HG03175 (cell line): ENCODE data around the gene DDHD1.
"Not testable (repeated sequence)": the region's sequence is repeated elsewhere in the genome, so short reads cannot be mapped to it uniquely, and the experiment has no call there.

Experiments
- ATAC-seq: cut with Tn5 transposase; IDR thresholded peaks from one replicate; pipeline ENCODE4 v1.9.1; 2021; ENCODE audit warnings: mild to moderate bottlenecking, moderate library complexity; ENCODE audit not compliant: unreplicated experiment

DDHD1 gene

DNA sequence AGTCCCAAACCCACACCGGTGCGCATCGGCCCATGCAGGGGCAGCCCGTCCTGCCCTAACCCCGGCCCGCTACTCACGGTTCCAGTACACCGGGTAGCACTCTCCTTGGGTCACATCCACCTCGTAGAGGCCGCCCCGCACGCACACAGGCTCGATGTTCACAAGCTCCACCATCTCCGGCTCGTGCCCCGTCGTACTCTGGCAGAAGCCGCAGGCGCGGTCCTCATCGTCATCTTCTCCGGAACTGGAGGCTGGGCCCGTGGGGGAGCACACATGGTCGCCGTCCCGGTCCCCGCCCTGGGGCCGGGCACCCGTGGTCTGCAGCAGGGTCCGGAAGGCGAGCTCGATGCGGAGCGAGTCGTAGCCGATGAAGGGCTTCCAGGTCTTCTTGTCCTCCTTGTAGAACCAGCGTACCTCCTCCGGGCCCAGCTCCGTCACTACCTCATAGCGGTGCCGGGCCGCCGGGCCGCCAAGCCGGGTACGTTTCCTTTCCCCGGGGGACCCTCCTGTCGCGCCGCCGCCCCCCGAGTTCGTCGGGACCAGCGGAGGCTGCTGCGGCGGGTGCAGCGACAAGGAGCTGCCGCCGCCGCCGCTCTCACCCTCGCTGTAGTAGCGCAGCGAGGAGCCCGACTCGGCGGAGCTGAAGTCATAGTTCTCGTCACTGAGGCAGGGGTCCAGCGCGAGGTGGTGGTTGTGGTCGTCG, 788 bp downstream of the DDHD1 start:
- ATAC-seq, result peak; percentile 24

DNA sequence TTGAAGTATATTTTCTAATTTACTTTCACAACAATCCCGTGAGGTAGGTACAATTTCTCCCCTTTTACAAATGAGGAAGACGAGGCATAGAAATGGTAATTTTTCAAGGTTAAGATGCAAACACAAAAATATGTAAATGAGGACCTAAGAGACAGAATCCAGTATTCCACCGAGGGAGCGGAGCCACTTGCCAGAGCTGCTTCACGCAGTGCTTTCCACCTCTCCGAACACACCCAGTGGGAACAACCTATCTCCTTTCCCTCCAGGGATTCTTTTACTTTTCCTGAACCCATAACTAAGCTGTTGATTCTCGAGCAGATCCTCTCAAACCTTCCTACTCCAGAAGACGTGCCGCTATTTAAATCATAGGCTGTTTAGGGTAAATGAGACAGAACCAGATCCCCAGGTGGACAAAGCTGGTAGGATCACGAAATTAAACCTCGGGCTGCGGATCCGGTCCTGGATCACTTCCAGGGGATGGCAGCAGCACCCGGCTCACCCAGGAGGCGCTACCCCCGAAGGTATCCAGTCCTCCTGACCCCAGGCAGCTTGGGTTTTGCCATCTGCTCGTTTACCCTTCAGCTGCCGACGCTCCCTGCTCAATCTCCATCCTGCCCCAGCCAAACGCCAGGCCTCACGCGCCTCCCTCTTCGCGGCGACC, 1.5 kb downstream of the DDHD1 start:
- no peak for ATAC-seq

DNA sequence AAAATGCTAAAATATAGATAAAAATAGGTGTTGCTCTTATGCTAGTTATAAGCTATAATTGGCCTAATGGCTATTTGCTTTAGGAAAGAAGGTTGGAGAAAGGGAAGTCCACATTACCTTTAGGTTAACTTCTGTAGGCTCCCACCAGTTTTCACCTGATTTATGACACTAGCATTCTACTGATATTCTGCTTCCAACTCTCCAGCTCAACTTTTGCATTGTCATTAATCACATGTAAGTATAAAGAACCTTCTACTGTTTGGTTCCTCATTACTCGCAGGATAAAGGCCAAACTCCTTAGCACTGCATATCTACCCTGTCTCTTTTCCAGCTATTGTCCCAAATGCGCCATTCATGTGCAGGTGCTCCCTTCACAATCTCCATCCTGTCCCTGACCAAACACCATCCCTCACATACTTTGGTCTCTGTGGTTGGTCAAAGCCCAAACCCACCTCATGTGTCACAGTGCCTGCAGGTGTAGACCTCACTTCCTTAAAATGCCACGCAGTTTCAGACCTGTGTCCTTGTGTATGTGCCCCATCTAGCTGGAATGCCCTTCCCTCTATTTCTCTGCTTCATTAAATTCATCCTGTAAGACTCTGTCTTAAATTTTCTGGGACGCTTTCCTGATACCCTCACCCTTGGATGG, 3.3 kb downstream of the DDHD1 start:
- ATAC-seq, result no peak

DNA sequence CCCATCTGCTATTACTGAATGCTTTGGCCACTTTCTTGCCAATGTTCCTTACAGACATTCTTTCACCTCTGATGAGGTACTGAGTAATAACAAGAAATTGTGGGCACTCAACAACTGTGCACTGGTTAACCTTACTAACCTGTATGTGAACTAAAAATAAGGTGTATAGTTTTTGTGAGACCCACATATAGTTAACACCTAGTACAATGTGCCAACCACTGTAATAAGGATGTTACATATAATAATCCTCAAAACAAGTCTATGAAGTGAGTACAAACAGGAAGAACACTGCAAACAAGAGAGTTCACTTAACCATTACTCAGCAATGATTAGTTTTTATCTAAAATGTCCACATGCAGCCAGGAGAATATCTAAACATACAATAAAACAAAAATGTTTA, 4.5 kb downstream of the DDHD1 start:
- peak; percentile 20 for ATAC-seq

DNA sequence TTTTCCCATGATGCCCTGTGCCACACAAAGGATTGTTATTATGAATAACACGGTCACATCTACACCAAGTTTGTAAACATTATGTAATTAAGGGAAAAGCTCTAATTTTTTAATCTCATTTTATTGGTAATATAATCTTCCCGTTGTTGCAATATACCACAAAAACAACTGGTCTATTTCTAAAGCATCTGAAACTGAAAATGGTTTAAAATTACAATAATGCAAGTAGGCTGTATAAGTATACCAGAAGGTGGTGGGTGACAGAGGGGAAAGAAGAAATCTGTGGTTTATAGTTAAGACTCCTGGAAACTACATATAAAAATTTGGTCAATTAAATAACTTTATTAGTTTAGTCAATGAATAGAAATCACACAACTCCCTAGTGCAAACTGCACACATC, 5.2 kb downstream of the DDHD1 start:
- ATAC-seq, result no peak

DNA sequence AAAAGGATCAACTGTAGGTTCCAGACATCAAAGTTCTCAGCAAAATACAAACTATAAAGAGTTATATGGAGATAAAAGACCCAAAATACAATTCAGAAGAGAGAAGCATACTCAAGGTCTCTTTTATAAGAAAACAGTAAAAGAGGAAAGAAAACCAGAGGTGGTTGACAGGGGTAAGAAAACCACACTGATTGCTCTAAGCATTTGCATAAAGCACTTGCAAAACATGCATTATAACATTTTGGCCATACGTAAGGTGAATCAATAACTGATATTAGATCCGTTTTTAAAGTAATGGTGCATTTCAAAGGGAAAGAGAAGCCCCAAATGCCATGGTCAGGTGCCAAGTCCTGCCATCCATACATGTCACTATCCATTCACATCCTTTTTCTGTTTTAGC, 5.9 kb downstream of the DDHD1 start:
- ATAC-seq, result peak; percentile 37

DNA sequence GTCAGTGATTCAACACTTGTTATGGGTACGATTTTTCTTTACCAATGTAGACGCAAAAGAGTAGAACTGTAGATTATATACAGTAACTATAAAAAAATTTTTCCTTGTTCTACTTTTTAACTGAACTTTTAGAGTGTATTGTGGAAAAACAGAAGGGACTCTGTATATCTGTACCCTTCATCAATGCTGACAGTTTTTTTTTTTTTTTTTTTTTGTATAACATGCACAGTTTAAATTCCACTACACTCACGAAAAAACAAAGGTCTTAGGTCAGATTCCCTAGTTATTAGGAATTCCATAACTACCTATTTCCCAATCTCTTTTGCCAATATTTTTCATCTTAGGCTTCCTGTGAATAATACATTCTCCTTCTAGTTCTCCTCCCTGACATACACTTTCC, 6.4 kb downstream of the DDHD1 start:
- no peak for ATAC-seq

DNA sequence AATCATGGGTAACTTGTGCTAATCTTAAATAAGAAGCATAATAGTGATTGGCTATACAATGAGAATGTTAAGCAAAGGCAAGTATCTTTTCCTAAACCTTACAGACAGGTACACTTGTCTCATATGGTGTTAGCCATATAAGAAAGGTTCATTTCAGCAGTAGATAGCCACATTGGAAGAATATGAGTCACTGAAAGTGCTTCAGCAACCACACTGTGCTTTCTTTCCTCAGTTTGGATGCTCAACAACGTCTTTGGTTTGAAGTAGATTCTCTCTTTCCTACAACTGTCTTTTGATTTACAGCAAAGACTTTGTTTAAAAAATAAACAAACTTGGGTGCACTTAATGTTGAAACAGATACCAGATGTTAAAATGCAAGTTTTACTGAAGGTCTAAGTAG, 8.9 kb downstream of the DDHD1 start:
- ATAC-seq, result peak; percentile 66

DNA sequence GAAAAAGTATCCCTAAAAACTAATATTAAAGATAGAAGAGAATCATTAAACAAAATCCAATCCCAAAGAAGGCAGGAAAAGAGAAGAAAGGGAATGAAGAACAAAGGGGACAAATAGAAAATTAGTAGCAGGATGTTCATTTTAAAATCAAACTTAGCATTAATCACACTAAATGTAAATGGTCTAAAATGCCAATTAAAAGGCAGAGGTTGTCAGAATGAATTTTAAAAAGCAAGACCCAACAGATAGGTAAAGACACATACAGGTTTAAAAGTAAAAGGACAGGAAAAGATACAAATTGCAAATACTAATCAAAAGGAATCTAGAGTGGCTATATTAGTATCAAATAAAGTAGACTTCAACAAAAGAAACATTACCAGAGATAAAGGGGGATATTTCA, 12.5 kb downstream of the DDHD1 start:
- ATAC-seq, result no peak

DNA sequence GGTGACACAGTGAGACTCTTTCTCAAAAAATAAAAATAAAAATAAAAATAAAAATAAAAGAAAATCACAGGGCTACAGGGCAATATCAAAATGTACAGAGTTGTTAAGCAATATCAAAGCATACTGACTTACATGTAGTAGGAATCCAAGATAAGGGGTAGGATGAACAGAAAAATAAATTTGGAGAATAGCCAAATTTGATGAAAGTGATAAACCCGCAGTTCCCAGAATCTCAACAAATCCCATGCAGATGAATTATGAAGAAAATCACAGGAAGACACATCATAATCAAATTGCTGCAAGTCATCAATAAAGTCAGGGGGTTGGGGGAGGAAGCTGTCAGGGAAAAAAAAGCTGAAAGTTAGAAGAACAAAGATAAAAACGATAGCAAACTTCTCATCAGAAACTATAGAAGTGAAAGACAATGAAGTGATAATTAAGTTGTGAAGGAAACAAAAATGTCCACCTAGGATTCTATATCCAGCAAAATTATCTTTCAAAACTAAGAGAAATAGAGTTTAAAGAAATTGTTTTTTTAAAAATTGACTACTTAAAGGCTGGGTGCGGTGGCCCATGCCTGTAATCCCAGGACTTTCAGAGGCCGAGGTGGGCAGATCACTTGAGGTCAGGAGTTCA, 15.4 kb downstream of the DDHD1 start:
- ATAC-seq, result no peak

DNA sequence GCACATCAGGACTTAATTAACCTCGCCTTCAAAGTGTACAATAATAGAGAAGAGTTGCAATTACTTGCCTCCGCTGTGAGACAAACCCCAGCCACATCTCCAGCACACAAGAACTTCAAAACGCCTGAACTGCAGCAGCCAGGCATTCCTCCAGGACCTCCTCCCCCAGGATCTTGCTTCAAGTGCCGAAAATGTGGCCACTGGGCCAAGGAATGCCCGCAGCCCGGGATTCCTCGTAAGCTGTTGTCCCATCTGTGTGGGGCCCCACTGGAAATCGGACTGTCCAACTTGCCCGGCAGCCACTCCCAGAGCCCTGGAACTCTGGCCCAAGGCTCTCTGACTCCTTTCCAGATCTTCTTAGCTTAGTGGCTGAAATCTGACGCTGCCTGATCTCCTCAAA, 22.6 kb downstream of the DDHD1 start:
- ATAC-seq, result not testable (repeated sequence)

DNA sequence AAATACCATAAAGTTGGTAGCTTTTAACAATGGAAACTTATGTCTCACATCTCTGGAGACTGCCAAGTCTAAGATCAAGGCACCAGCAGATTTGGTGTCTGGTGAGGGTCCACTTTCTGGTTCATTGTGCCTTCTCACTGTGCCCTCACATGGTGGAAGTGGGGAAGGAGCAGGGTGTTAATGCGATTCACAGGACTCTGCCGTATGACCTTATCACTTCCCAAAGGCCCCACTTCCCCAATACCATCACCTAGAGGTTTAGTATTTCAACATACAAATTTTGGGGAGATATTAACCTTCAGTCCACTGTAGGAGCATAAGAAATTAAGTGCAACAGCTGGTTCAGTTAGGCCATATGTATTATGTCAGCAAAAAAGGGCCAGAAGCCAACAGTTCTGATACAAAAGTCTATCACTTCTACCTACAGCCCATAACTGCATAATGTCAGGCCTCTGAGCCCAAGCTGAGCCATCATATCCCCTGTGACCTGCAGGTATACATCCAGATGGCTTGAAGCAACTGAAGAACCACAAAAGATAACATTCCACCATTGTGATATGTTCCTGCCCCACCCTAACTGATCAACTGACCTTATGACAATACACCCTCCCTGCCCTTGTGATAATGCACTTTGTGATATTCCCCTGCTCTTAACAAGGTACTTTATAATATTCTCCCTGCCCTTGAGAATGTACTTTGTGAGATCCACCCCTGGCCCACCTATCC, 24.7 kb downstream of the DDHD1 start:
- ATAC-seq, result no peak

DNA sequence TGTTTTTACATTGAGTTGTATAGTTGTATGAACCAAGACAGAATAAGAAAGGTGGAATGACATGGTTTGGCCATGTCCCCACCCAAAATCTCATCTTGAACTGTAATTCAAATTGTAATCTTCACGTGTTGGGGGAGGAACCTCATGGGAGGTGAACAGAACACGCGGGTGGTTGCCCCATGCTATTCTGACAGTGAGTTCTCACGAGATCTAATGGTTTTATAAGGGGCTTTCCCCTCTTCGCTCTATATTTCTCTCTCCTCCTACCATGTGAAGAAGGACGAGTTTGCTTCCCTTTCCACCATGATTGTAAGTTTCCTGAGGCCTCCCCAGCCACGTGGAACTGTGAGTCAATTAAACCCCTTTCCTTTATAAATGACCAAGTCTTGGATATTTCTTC, 25.3 kb downstream of the DDHD1 start:
- ATAC-seq, result no peak

DNA sequence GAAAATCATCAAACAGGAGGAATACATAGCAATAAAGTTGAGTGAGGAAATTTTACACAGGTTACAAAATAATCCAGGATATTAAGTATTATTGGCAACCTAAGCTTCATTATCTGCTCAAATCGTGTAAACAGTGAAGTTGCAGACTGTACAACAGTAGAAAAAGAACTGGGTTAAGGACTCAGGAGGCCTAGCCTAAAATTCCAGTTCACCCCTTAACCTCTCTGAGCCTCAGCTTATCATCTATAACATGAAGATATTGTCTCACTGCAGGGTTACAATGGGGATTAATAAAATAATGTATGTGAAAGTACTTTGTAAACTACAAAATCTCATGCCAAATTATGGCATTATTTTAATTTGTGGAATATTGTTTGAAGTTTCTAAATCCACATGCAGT, 26.0 kb downstream of the DDHD1 start:
- no peak for ATAC-seq

DNA sequence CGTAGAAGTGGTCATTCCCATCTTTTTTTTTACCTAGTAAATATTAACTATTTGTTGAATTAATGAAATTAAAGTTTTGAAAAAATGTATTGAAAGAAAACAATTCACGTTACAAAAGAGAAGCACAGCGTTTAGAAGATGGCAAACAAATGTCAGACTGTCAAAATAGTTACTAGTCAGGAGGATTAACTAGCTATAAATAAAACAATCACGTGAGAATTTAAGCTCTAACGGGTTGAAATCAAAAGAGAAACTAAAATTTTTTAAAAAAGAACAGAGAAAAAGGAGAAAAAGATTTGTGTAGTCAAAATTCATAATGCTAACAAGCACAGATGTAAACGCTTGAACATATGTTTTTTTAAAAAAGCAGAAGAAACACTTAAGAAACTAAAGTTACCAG, 26.4 kb downstream of the DDHD1 start:
- peak; percentile 40 for ATAC-seq

DNA sequence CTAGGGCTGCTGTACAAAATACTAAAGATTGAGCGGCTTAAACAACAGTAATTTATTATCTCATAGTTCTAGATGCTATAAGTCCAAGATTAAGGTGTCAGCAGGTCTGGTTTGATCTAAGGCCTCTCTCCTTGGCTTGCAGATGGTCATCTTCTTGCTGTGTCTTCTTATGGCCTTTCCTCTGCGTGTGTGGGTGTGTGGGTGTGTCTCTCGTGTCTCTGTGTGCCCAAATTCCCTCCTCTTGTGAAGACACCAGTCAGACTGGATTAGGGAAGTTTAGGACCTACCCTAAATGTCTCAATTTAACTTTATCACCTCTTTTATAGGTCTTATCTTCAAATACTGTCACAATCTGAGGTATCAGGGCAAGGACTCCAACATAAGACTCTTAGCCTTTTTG, 28.3 kb downstream of the DDHD1 start:
- ATAC-seq, result no peak

DNA sequence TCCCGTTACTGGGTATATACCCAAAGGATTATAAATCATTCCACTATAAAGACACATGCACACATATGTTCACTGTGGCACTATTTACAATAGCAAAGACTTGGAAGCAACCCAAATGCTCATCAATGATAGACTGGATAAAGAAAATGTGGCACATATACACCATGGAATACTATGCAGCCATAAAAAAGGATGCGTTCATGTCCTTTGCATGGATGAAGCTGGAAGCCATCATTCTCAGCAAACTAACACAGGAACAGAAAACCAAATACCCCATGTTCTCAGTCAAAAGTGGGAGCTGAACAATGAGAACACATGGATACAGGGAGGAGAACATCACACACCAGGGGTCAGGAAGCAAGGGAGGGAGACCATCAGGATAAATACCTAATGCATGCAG, 31.7 kb downstream of the DDHD1 start:
- not testable (repeated sequence) for ATAC-seq

DNA sequence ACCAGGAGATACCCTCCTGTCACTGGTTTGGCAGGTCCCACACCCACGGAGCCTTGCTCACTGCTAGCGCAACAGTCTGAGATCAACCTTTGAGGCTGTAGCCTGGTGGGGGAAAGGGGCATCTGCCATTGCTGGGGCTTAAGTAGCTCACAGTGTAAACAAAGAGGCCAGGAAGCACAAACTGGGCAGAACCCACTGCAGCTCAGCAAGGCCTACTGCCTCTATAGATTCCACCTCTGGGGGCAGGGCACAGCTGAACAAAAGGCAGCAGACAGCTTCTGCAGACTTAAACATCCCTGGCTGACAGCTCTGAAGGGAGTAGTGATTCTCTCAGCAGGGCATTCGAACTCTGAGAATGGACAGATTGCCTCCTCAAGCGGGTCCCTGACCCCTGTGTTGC, 35.6 kb downstream of the DDHD1 start:
- ATAC-seq, result not testable (repeated sequence)

DNA sequence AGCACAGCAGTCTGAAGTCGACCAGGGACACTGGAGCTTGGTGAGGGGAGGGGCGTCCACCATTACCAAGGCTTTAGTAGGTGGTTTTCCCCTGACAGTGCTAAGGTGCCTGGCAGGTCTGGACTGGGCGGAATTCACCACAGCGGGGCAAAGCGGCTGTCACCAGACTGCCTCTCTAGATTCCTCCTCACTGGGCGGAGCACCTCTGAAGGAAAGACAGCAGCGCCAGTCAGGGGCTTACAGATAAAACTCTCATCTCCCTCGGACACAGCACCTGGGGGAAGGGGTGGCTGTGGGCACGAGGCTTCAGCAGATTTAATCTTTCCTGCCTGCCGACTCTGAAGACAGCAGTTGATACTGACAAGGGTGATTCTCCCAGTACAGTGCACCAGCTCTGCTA, 39.1 kb downstream of the DDHD1 start:
- ATAC-seq, result no peak

DNA sequence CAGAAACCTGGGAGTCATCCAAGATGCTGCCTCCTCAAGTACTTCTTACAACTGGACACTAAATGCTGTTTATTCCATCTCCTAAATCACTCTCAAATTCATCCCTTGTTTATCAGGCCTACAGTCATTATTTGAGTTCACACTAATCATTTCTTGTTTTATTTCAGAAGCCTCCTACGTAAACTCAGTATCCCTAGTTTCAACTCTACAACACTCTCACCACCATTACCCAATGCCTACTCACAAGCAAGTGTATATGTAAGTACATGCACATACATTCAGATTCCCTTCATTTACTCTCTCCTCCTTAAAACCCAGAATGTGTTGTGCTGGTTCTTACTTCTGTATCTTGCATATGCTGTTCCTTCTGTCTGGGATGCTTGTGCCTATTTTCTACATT, 43.0 kb downstream of the DDHD1 start:
- ATAC-seq, result no peak
